Small intestine (tissue), 7 donors: ENCODE data around the gene TMEM236. TPM values are rescaled to one million over a fixed set of nuclear protein-coding genes. Genes with fewer than 3 reads are reported as not detected.

ENCODE experiments used
- DNase-seq, 2 donors: peaks; one replicate each; pipeline versions ENCODE4 v3.0.0 to v3.0.0-alpha.2; 2013
- FAIRE-seq: peaks from 2 replicates; lab custom pipeline; 2012; peaks lifted over from hg19 to GRCh38; lab: Jason Lieb, UNC
- H3K27ac ChIP-seq, 3 donors: one replicate each; pipeline ENCODE4 v1.5.1; 2013; ENCODE audit warnings: low read length in 2 of 3, mild to moderate bottlenecking in 2 of 3, control low read depth in 1 of 3, inconsistent platforms in 1 of 3, low read depth in 1 of 3, moderate library complexity in 1 of 3
- H3K27me3 ChIP-seq, 3 donors: one replicate each; pipeline ENCODE4 v1.6.1; 2013; ENCODE audit warnings: low read length in 3 of 3, inconsistent platforms in 1 of 3; ENCODE audit not compliant: control insufficient read depth in 3 of 3, insufficient read depth in 3 of 3
- H3K36me3 ChIP-seq, 3 donors: one replicate each; pipeline ENCODE4 v1.6.1; 2013; ENCODE audit warnings: low read length in 3 of 3, inconsistent platforms in 1 of 3, low read depth in 1 of 3, mild to moderate bottlenecking in 1 of 3, moderate library complexity in 1 of 3; ENCODE audit not compliant: control insufficient read depth in 3 of 3, insufficient read depth in 2 of 3
- H3K4me1 ChIP-seq, 3 donors: one replicate each; pipeline ENCODE4 v1.6.1; 2013; ENCODE audit warnings: low read length in 2 of 3, inconsistent platforms in 1 of 3, low read depth in 1 of 3, mild to moderate bottlenecking in 1 of 3, moderate library complexity in 1 of 3; ENCODE audit not compliant: control insufficient read depth in 3 of 3, insufficient read depth in 2 of 3
- H3K4me3 ChIP-seq, 3 donors: one replicate each; pipeline ENCODE4 v1.5.1; 2013; ENCODE audit warnings: low read length in 3 of 3, control low read depth in 1 of 3, inconsistent platforms in 1 of 3, low read depth in 1 of 3, mild to moderate bottlenecking in 1 of 3, moderate library complexity in 1 of 3
- H3K9me3 ChIP-seq, 2 donors: one replicate each; pipeline ENCODE4 v1.6.1; 2013; ENCODE audit warnings: low read depth in 1 of 2, low read length in 1 of 2; ENCODE audit not compliant: control insufficient read depth in 2 of 2, insufficient read depth in 1 of 2
- WGBS, 3 donors: extraction: QIAGEN DNeasy Blood & Tissue Kit; methylation state at CpG; one replicate each; pipeline ENCODE4 v1.1.7; 2013; 5-methylcytosine and 5-hydroxymethylcytosine counted together
- polyA plus RNA-seq, 4 donors: library from polyadenylated mRNA; stranded (reverse) in 3 of 4; unstranded in 1 of 4; fragments of 200-250 nt in 3 of 4; fragments of 120-200 nt in 1 of 4; gene quantifications; one replicate each; pipeline versions ENCODE4 v1.2.1 to v1.2.3, GENCODE V29; 2013
- donor health status: healthy with polysubstance abuse.
- donor health status: control.
- donor health status: control.
- donor health status: Bipolar disorder and iron deficiency.
- donor health status: healthy.

TMEM236 gene
- polyA plus RNA-seq, 4 donors = 5.9 to 53.0 (median 12.5) TPM

- Histone ChIP-seq H3K27ac (no peak overlapping the region), H3K9me3 (no peaks in the 10 kb centered on the region), H3K4me1 (peaks cover 0 to 3% (median 0%) of the 10 kb centered on the region in 3 donors), H3K27me3 (no peaks in the 10 kb centered on the region), H3K4me3 (no peak overlapping the region), H3K36me3 (peaks cover 0 to 16% (median 3%) of the 10 kb centered on the region in 3 donors)
- 77 to 96% (median 78%) methylated on average over 3 of the region's 3 CpGs for WGBS, 3 donors
- FAIRE-seq (no peak), DNase-seq (no peak)
Measured at GRCh38 chr10:17784688-17785087, 32.7 kb downstream of the TMEM236 start.

- Histone ChIP-seq H3K4me1 (peaks cover 0 to 3% (median 0%) of the 10 kb centered on the region in 3 donors), H3K4me3 (no peak overlapping the region), H3K27ac (no peak overlapping the region), H3K27me3 (no peaks in the 10 kb centered on the region), H3K9me3 (no peaks in the 10 kb centered on the region), H3K36me3 (peaks cover 0 to 19% (median 2%) of the 10 kb centered on the region in 3 donors)
- DNase-seq = no peak
- FAIRE-seq = no peak
- WGBS, 3 donors = 75 to 96% (median 85%) methylated on average over 5 of the region's 5 CpGs
Measured at GRCh38 chr10:17785276-17785930, 33.4 kb downstream of the TMEM236 start.

GRCh38 chr10:17787087-17787961 is 35.3 kb downstream of the TMEM236 start:
- Histone ChIP-seq H3K27ac (no peak overlapping the region), H3K36me3 (peaks cover 0 to 14% (median 0%) of the 10 kb centered on the region in 3 donors), H3K27me3 (no peaks in the 10 kb centered on the region), H3K4me3 (no peak overlapping the region), H3K4me1 (peaks cover 0 to 4% (median 0%) of the 10 kb centered on the region in 3 donors), H3K9me3 (no peaks in the 10 kb centered on the region)
- FAIRE-seq (no peak), DNase-seq (no peak)
- 88 to 92% (median 88%) methylated on average over 13 of the region's 13 CpGs for WGBS, 3 donors

- 90 to 96% (median 95%) methylated on average over 2 of the region's 2 CpGs for WGBS, 3 donors
- H3K9me3 ChIP-seq = no peaks in the 10 kb centered on the region
- H3K27ac ChIP-seq = no peak overlapping the region
- peaks cover 0 to 11% (median 0%) of the 10 kb centered on the region in 3 donors for H3K36me3 ChIP-seq
- H3K4me3 ChIP-seq = no peak overlapping the region
- FAIRE-seq = no peak
- peaks cover 0 to 13% (median 2%) of the 10 kb centered on the region in 3 donors for H3K4me1 ChIP-seq
- DNase-seq = no peak
- no peaks in the 10 kb centered on the region for H3K27me3 ChIP-seq
Measured at GRCh38 chr10:17788646-17789045, 36.6 kb downstream of the TMEM236 start.

- 93 to 95% (median 95%) methylated on average over 7 of the region's 7 CpGs for WGBS, 3 donors
- Histone ChIP-seq H3K27me3 (no peaks in the 10 kb centered on the region), H3K36me3 (peaks cover 0 to 11% (median 0%) of the 10 kb centered on the region in 3 donors), H3K9me3 (no peaks in the 10 kb centered on the region), H3K27ac (no peak overlapping the region), H3K4me3 (no peak overlapping the region), H3K4me1 (peaks cover 0 to 15% (median 2%) of the 10 kb centered on the region in 3 donors)
- DNase-seq (no peak), FAIRE-seq (no peak)
Measured at GRCh38 chr10:17789396-17789795, 37.4 kb downstream of the TMEM236 start.

GRCh38 chr10:17790651-17791050 is 38.6 kb downstream of the TMEM236 start:
- no peak for DNase-seq
- Histone ChIP-seq H3K9me3 (peaks cover 0 to under 1% of the 10 kb centered on the region in 2 donors), H3K27me3 (no peaks in the 10 kb centered on the region), H3K36me3 (peaks cover 0 to 11% (median 0%) of the 10 kb centered on the region in 3 donors), H3K27ac (no peak overlapping the region), H3K4me3 (no peak overlapping the region), H3K4me1 (peaks cover 0 to 23% (median 2%) of the 10 kb centered on the region in 3 donors)
- FAIRE-seq = no peak
- 82 to 88% (median 86%) methylated on average over 2 of the region's 2 CpGs for WGBS, 3 donors

GRCh38 chr10:17792991-17793390 is 41.0 kb downstream of the TMEM236 start:
- H3K9me3 ChIP-seq = peaks cover 0 to 12% of the 10 kb centered on the region in 2 donors
- H3K4me3 ChIP-seq = no peak overlapping the region
- peaks cover 1 to 28% (median 2%) of the 10 kb centered on the region in 3 donors for H3K4me1 ChIP-seq
- peaks cover 0 to 16% (median 2%) of the 10 kb centered on the region in 3 donors for H3K36me3 ChIP-seq
- H3K27ac ChIP-seq = peak overlapping the region in 1 of 3 donors; percentile 78
- DNase-seq = no peak
- H3K27me3 ChIP-seq = no peaks in the 10 kb centered on the region
- FAIRE-seq = peak; percentile 79
